ENCODE results near the gene HDGFL2.

DNA sequence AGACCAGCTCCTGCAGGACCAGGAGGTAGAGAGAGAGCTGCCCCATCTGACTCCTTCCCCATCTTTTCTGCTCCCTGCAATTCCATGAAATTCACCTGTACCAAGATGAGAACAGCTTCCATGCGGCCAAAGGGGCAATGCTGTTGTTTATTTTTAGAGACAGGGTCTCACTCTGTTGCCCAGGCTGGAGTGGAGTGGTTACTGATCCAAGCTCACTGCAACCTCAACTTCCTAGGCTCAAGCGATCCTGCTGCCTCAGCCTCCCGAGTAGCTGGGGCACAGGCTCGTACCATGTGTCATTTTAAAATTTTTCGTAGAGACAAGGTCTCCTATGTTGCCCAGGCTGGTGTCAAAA is 49.8 kb downstream of the HDGFL2 start:
- TF ChIP-seq, protein P1, sequence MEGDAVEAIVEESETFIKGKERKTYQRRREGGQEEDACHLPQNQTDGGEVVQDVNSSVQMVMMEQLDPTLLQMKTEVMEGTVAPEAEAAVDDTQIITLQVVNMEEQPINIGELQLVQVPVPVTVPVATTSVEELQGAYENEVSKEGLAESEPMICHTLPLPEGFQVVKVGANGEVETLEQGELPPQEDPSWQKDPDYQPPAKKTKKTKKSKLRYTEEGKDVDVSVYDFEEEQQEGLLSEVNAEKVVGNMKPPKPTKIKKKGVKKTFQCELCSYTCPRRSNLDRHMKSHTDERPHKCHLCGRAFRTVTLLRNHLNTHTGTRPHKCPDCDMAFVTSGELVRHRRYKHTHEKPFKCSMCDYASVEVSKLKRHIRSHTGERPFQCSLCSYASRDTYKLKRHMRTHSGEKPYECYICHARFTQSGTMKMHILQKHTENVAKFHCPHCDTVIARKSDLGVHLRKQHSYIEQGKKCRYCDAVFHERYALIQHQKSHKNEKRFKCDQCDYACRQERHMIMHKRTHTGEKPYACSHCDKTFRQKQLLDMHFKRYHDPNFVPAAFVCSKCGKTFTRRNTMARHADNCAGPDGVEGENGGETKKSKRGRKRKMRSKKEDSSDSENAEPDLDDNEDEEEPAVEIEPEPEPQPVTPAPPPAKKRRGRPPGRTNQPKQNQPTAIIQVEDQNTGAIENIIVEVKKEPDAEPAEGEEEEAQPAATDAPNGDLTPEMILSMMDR (IDR thresholded peaks at IDR 0.05) = no peak
- no peak for TF ChIP-seq POLR2A (IDR thresholded peaks at IDR 0.05)

Measured in adrenal gland (tissue), 5 donors.